K562 (cell line): Measurements from ENCODE around the gene RPL22L1.
A peak's percentile ranks its signal among the peaks of the same experiment; 100 is the strongest.
"Not testable (repeated sequence)": the region's sequence is repeated elsewhere in the genome, so short reads cannot be mapped to it uniquely, and the experiment has no call there.

Experiments
- ATF1 ChIP-seq, 2 experiments: fragments of 450-650 bp in 1 of 2; IDR thresholded peaks; 2 replicates each; pipeline ENCODE4 v1.6.1; 2016; ENCODE audit warnings: missing compliant biosample characterization in 1 of 2, missing genetic modification characterization in 1 of 2
- CBX1 ChIP-seq: sonication (generic); IDR thresholded peaks from 2 replicates; pipeline ENCODE4 v1.6.1; 2016; ENCODE audit warnings: antibody characterized with exemption, low read depth, mild to moderate bottlenecking
- NFE2 ChIP-seq: IDR thresholded peaks from 2 replicates; pipeline ENCODE4 v1.6.1; 2014; ENCODE audit warnings: antibody characterized with exemption, low read depth
- NFYB ChIP-seq: IDR thresholded peaks from 2 replicates; pipeline ENCODE4 v1.6.1; 2011; ENCODE audit warnings: mild to moderate bottlenecking, moderate library complexity; ENCODE audit not compliant: insufficient read length; ENCODE audit errors: extremely low read depth
- NRF1 ChIP-seq, 2 experiments: fragments of 450-650 bp; IDR thresholded peaks in 1 of 2; conservative IDR thresholded peaks in 1 of 2; 2 replicates each; pipeline ENCODE4 v1.6.1; 2014; ENCODE audit warnings: mild to moderate bottlenecking in 2 of 2
- POLR3G ChIP-seq: IDR thresholded peaks from 2 replicates; pipeline ENCODE4 v1.6.1; 2011; ENCODE audit not compliant: insufficient read length, insufficient replicate concordance; ENCODE audit errors: extremely low read depth
- RFX1 ChIP-seq: fragments of 450-650 bp; IDR thresholded peaks from 2 replicates; pipeline ENCODE4 v1.6.1; 2016; ENCODE audit warnings: mild to moderate bottlenecking, moderate library complexity
- SOX6 ChIP-seq: fragments of 450-650 bp; IDR thresholded peaks from 2 replicates; pipeline ENCODE4 v1.6.1; 2014; ENCODE audit warnings: mild to moderate bottlenecking
- ZNF57 ChIP-seq: fragments of 450-650 bp; formaldehyde crosslinking; IDR thresholded peaks from 2 replicates; pipeline ENCODE4 v1.4.0; 2020; ENCODE audit warnings: mild to moderate bottlenecking, moderate library complexity
- TF ChIP-seq, protein P1 (sequence below), 3 experiments: IDR thresholded peaks in 2 of 3; conservative IDR thresholded peaks in 1 of 3; 2 replicates each; pipeline ENCODE4 v1.5.1; 2011 to 2012; ENCODE audit warnings: low read length in 3 of 3, mild to moderate bottlenecking in 3 of 3, control low read depth in 2 of 3, improper control_type of control experiment in 1 of 3, inconsistent platforms in 1 of 3, low read depth in 1 of 3, mixed read lengths in 1 of 3, moderate library complexity in 1 of 3; ENCODE audit not compliant: insufficient read depth in 2 of 3

DNA sequence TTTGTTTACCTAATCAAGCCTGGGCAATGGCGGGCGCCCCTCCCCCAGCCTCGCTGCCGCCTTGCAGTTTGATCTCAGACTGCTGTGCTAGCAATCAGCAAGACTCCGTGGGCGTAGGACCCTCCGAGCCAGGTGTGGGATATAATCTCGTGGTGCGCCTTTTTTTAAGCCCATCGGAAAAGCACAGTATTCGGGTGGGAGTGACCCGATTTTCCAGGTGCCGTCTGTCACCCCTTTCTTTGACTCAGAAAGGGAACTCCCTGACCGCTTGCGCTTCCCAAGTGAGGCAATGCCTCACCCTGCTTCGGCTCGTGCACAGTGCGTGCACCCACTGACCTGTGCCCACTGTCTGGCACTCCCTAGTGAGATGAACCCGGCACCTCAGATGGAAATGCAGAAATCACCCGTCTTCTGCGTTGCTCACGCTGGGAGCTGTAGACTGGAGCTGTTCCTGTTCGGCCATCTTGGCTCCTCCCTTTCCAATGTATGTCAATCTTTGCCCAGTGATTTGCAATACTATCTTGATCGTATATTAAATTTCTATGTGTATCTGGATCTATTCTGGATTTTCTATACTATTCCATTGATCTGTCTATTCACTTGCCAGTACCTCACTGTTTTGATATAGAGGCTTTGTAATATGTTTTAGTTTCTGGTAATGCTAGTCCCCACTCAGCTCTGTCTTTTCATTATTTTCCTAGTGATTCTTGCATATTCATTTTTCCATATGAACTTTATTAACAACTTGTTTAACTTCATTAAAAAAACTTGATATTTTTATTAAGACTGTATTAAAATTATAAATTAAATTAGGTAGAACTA, 14.3 kb upstream of the RPL22L1 start:
- not testable (repeated sequence) for TF ChIP-seq ATF1 (CRISPR knock-in tag; IDR thresholded peaks at IDR 0.05); RFX1; CBX1; NFYB; ZNF57; NFE2; POLR3G
- TF ChIP-seq ATF1 (tag; IDR thresholded peaks at IDR 0.05) (peak; percentile 39; the same call in 1 of the 2 replicates), SOX6 (peak; percentile 37), NRF1 (conservative IDR thresholded peaks at IDR 0.05 in 1 of 2, IDR thresholded peaks at IDR 0.05 in 1 of 2) (peak; percentile 47 to 57)
- TF ChIP-seq, protein P1, sequence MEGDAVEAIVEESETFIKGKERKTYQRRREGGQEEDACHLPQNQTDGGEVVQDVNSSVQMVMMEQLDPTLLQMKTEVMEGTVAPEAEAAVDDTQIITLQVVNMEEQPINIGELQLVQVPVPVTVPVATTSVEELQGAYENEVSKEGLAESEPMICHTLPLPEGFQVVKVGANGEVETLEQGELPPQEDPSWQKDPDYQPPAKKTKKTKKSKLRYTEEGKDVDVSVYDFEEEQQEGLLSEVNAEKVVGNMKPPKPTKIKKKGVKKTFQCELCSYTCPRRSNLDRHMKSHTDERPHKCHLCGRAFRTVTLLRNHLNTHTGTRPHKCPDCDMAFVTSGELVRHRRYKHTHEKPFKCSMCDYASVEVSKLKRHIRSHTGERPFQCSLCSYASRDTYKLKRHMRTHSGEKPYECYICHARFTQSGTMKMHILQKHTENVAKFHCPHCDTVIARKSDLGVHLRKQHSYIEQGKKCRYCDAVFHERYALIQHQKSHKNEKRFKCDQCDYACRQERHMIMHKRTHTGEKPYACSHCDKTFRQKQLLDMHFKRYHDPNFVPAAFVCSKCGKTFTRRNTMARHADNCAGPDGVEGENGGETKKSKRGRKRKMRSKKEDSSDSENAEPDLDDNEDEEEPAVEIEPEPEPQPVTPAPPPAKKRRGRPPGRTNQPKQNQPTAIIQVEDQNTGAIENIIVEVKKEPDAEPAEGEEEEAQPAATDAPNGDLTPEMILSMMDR (IDR thresholded peaks at IDR 0.05 in 2 of 3, conservative IDR thresholded peaks at IDR 0.05 in 1 of 3; ENCODE audit: insufficient read depth in 2 of 3, low read depth in 1 of 3, low read length in 3 of 3), result not testable (repeated sequence)
